ENCODE data around the gene ASCL1. TPM values are rescaled to one million over a fixed set of nuclear protein-coding genes. Genes with fewer than 3 reads are reported as not detected.

ASCL1 gene
- total and polyA plus RNA-seq, 10 of the 15 experiments (the other 5 are each of a cell fraction or from before 2014, with no cell fraction given), result 10.6 to 61.1 (median 20.5) TPM

DNA sequence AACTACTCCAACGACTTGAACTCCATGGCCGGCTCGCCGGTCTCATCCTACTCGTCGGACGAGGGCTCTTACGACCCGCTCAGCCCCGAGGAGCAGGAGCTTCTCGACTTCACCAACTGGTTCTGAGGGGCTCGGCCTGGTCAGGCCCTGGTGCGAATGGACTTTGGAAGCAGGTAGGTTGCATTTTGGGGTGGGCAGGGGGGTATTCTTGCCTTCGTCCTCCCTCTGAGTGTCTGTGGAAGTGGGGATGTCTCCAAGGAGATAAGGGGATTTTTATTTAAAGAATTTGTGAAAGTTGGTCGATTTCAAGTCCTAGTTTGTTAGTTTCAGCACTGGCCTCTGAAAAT lies 1.3 kb downstream of the ASCL1 start:
- DNase-seq (ENCODE audit: low read depth, low spot score), result no peak
- Histone ChIP-seq H3K27me3 (replicated peaks in 1 of 2; ENCODE audit: control insufficient read depth in 2 of 2, insufficient read depth in 2 of 2, low read length in 1 of 2) (peaks cover 0 to 25% of the 10 kb centered on the region in 2 experiments; a peak in 2 of 4 replicates), H3K9ac (ENCODE audit: control insufficient read depth, insufficient read depth, low read length) (no peak overlapping the region; the same call in 1 of the 2 replicates), H3K9me3 (replicated peaks; ENCODE audit: control insufficient read depth, insufficient read depth, low read length) (peaks cover 5% of the 10 kb centered on the region; the same call in 2 of the 3 replicates), H3K27ac (ENCODE audit: control insufficient read depth, insufficient read depth) (no peak overlapping the region), H2AFZ (ENCODE audit: control insufficient read depth, low read depth, low read length) (peak overlapping the region; percentile 76), H3K79me2 (ENCODE audit: control insufficient read depth, insufficient read depth, low read length) (no peaks in the 10 kb centered on the region), H3K36me3 (ENCODE audit: control insufficient read depth in 2 of 2, insufficient read depth in 2 of 2, low read length in 1 of 2) (no peaks in the 10 kb centered on the region), H3K4me1 (ENCODE audit: control insufficient read depth, insufficient read depth, low read length) (peaks cover 8% of the 10 kb centered on the region), H3K4me2 (ENCODE audit: control insufficient read depth, insufficient read depth) (peak overlapping the region; percentile 93), H3K4me3 (peak overlapping the region; percentile 81), H4K20me1 (ENCODE audit: control insufficient read depth, insufficient read depth) (no peaks in the 10 kb centered on the region)
- SMC1A ChIA-PET (ENCODE audit: uncharacterized antibody, unreplicated experiment), result interaction anchor here (0.5 to 5.9 kb wide), 6 partner anchors 10 to 590 kb away, joined by 3 to 28 read pairs (median 4); no protein-coding TSS in a partner anchor
- in situ Hi-C loops (cut with MboI), result no loop called here
- RAD21 ChIA-PET (ENCODE audit: unreplicated experiment), result interaction anchor here (0.6 to 5.6 kb wide), 8 partner anchors 10 to 571 kb away, joined by 3 to 54 read pairs (median 4); no protein-coding TSS in a partner anchor
- ATAC-seq, result peak; percentile 7; the same call in 2 of the 3 replicates
- intact Hi-C loops (cut with micrococcal nuclease; ENCODE audit: unreplicated experiment), result loop anchor here (2.0 to 5.0 kb wide), 3 partner anchors 156 to 483 kb away; no protein-coding TSS in a partner anchor
- FAIRE-seq, result no peak
- no peak for TF ChIP-seq TCF7 (IDR thresholded peaks at IDR 0.05; ENCODE audit: borderline replicate concordance)
- no peak for TF ChIP-seq MXI1 (IDR thresholded peaks at IDR 0.05; ENCODE audit: low read depth, low read length)
- peak; percentile 45 for TF ChIP-seq SUZ12 (IDR thresholded peaks at IDR 0.05; ENCODE audit: unreplicated experiment)
- 0 out of 2 replicates have a peak, but pooled peaks have one; percentile 5 for TF ChIP-seq HDGF (IDR thresholded peaks at IDR 0.05)
- TF ChIP-seq WRNIP1 (IDR thresholded peaks at IDR 0.05; ENCODE audit: borderline replicate concordance, low read depth, low read length), result no peak
- TF ChIP-seq TCF3 (IDR thresholded peaks at IDR 0.05; ENCODE audit: borderline replicate concordance, insufficient read depth, low read depth, low read length), result no peak
- TF ChIP-seq, protein P1, sequence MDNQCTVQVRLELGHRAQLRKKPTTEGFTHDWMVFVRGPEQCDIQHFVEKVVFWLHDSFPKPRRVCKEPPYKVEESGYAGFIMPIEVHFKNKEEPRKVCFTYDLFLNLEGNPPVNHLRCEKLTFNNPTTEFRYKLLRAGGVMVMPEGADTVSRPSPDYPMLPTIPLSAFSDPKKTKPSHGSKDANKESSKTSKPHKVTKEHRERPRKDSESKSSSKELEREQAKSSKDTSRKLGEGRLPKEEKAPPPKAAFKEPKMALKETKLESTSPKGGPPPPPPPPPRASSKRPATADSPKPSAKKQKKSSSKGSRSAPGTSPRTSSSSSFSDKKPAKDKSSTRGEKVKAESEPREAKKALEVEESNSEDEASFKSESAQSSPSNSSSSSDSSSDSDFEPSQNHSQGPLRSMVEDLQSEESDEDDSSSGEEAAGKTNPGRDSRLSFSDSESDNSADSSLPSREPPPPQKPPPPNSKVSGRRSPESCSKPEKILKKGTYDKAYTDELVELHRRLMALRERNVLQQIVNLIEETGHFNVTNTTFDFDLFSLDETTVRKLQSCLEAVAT (IDR thresholded peaks at IDR 0.05), result 0 out of 2 replicates have a peak, but pooled peaks have one; percentile 11
- BruUV-seq (replicated peaks), result no TSS peak
- CTCF ChIA-PET, result interaction anchor here (1.3 to 3.0 kb wide), 6 partner anchors 8 to 538 kb away, joined by 3 to 16 read pairs (median 6); no protein-coding TSS in a partner anchor
- WGBS (ENCODE audit: insufficient coverage, insufficient replicate concordance, low lambda C conversion rate, missing lambda C conversion rate), result 17% methylated on average over 15 of the region's 15 CpGs
- POLR2A ChIA-PET, result interaction anchor here (0.9 to 1.3 kb wide), 2 partner anchors 15 to 17 kb away, joined by 3 read pairs; no protein-coding TSS in a partner anchor
